ENCODE measurements around the gene LRRC27. TPM values are rescaled to one million over a fixed set of nuclear protein-coding genes. Genes with fewer than 3 reads are reported as not detected.

Gene LRRC27
- polyA plus RNA-seq, 2 of the 4 experiments (the other 2 are of a cell fraction) = 6.5 to 6.9 TPM

- H3K4me1 ChIP-seq = no peaks in the 10 kb centered on the region
- POLR2A ChIA-PET = no interaction called here
- CTCF ChIA-PET = interaction anchor here (1.8 to 5.3 kb wide), 2 partner anchors 15 to 134 kb away, joined by 4 to 49 read pairs; no protein-coding TSS in a partner anchor
- H3K9me3 ChIP-seq = no peaks in the 10 kb centered on the region
- no peak for TF ChIP-seq FOSL2 (IDR thresholded peaks at IDR 0.05)
- TF ChIP-seq FOSL2 (CRISPR knock-in tag; IDR thresholded peaks at IDR 0.05) = no peak
- TF ChIP-seq CHD4 (IDR thresholded peaks at IDR 0.05; ENCODE audit: borderline replicate concordance) = no peak
- TF ChIP-seq PBX3 (IDR thresholded peaks at IDR 0.05) = no peak
- TF ChIP-seq CTCF (IDR thresholded peaks at IDR 0.05) = no peak
- no peak for TF ChIP-seq CHD2 (IDR thresholded peaks at IDR 0.05; ENCODE audit: low read length, partially characterized antibody)
- no peak for TF ChIP-seq EP300 (IDR thresholded peaks at IDR 0.05)
- no peak for TF ChIP-seq SREBF2 (IDR thresholded peaks at IDR 0.05)
- no peak for TF ChIP-seq MAFK (IDR thresholded peaks at IDR 0.05; ENCODE audit: partially characterized antibody)
- no peak for TF ChIP-seq KDM1A (IDR thresholded peaks at IDR 0.05; ENCODE audit: low read depth)
- no peak for TF ChIP-seq NR3C1 (IDR thresholded peaks at IDR 0.05)
- no peak for TF ChIP-seq MAX (IDR thresholded peaks at IDR 0.05)
- no peak for TF ChIP-seq HES2 (IDR thresholded peaks at IDR 0.05)
- TF ChIP-seq HDAC2 (IDR thresholded peaks at IDR 0.05) = no peak
- TF ChIP-seq CBX8 (IDR thresholded peaks at IDR 0.05) = no peak
- TF ChIP-seq SMC3 (IDR thresholded peaks at IDR 0.05) = no peak
- no peak for TF ChIP-seq TFCP2L1 (CRISPR knock-in tag; IDR thresholded peaks at IDR 0.05)
- H3K4me2 ChIP-seq = no peak overlapping the region
- WGBS (ENCODE audit: missing lambda C conversion rate) = 94% methylated on average over 15 of the region's 15 CpGs
- H3K4me3 ChIP-seq = no peak overlapping the region
- no peak overlapping the region for H3K27ac ChIP-seq
- ATAC-seq (no peak), FAIRE-seq (no peak), DNase-seq (ENCODE audit: low read depth in 1 of 2, low spot score in 1 of 2) (no peak)
Measured at GRCh38 chr10:132357286-132358058, 25.5 kb downstream of the LRRC27 start.

GRCh38 chr10:132359305-132360040, 27.5 kb downstream of the LRRC27 start:
- ChIA-PET POLR2A (no interaction called here), CTCF (interaction anchor here (0.8 to 2.3 kb wide), 11 partner anchors 9 to 164 kb away, joined by 3 to 16 read pairs (median 5); no protein-coding TSS in a partner anchor)
- no peak for ATAC-seq
- peak in 1 of 2 experiments; percentile 21 for DNase-seq (ENCODE audit: low read depth in 1 of 2, low spot score in 1 of 2)
- Histone ChIP-seq H3K27ac (no peak overlapping the region), H3K4me1 (no peaks in the 10 kb centered on the region), H3K4me2 (no peak overlapping the region), H3K9me3 (no peaks in the 10 kb centered on the region), H3K4me3 (no peak overlapping the region)
- WGBS (ENCODE audit: missing lambda C conversion rate) = 83% methylated on average over 16 of the region's 21 CpGs
- TF ChIP-seq E2F6 (IDR thresholded peaks at IDR 0.05; ENCODE audit: borderline replicate concordance, low read depth) = no peak
- TF ChIP-seq EHF (CRISPR knock-in tag; IDR thresholded peaks at IDR 0.05) = no peak
- no peak for TF ChIP-seq FOXS1 (CRISPR knock-in tag; IDR thresholded peaks at IDR 0.05)
- TF ChIP-seq NPAS2 (CRISPR knock-in tag; IDR thresholded peaks at IDR 0.05; ENCODE audit: borderline replicate concordance) = no peak
- no peak for TF ChIP-seq PBX3 (IDR thresholded peaks at IDR 0.05)
- TF ChIP-seq HOXA7 (CRISPR knock-in tag; IDR thresholded peaks at IDR 0.05) = no peak
- no peak for TF ChIP-seq RAD21 (conservative IDR thresholded peaks at IDR 0.05 in 1 of 2, IDR thresholded peaks at IDR 0.05 in 1 of 2)
- TF ChIP-seq TFCP2L1 (CRISPR knock-in tag; IDR thresholded peaks at IDR 0.05) = no peak
- no peak for TF ChIP-seq JUNB (IDR thresholded peaks at IDR 0.05)
- TF ChIP-seq EP300 (IDR thresholded peaks at IDR 0.05) = no peak
- FAIRE-seq = no peak
